GM18867 (cell line): ENCODE measurements around the gene LTBP2.

Experiments used
- ATAC-seq: cut with Tn5 transposase; IDR thresholded peaks from one replicate; pipeline ENCODE4 v1.9.1; 2021; ENCODE audit warnings: mild to moderate bottlenecking, moderate library complexity; ENCODE audit not compliant: unreplicated experiment

The LTBP2 gene

DNA sequence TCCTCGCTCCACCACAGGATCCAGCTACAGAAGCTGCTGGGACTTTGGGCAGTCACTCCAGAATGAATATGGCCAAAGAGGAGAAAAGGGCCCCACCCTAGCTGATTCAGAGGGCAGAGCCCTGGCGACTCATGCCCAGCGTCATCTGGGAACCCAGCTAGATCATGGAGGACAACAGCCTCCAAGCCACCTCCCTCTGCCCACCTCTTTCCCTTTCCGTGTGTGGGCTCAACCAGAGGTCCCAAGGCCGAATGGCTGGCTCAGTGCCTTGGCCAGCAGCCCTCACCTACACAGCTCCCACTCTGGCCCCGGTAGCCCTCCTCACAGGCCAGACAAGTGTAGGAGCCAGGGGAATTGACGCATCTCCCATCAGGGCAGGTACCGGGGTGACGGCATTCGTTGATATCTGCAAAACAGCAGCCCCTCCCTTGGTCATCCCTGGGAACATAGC lies 101.1 kb downstream of the LTBP2 start:
- ATAC-seq: no peak

DNA sequence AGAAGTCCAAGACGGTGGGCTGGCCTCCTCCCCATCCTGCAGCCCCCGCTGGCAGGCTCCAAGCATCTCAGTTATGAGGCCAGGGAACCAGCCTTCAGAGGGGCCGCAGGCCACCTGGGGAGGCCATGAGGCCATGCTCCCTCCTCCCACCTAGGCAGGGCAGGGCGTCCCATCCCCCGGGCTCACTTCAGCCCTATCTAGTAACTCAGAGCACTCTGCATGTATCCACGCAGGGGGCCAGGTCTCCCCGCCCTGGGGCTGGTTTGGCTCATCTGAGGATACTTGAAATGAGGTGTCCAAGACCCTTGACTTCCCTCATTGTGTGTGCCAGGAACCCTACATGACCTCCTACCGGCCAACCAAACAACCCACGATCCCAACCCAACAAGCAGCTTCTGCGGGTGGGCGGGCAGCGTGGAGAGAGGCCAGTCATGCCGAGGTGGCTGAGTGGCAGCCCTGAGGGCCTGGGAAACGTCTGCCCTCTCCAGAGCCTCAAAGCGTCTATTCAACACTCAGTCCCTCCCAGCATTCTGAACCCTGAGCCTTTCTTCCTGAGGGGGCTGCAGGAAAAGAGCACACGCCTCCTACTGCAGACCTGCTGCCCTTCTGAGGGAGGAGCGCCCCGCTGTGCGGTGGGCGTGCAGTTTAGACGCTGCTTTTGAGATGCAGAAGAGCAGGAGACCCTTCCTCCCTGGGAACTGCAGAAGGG lies 101.7 kb downstream of the LTBP2 start:
- ATAC-seq: no peak

DNA sequence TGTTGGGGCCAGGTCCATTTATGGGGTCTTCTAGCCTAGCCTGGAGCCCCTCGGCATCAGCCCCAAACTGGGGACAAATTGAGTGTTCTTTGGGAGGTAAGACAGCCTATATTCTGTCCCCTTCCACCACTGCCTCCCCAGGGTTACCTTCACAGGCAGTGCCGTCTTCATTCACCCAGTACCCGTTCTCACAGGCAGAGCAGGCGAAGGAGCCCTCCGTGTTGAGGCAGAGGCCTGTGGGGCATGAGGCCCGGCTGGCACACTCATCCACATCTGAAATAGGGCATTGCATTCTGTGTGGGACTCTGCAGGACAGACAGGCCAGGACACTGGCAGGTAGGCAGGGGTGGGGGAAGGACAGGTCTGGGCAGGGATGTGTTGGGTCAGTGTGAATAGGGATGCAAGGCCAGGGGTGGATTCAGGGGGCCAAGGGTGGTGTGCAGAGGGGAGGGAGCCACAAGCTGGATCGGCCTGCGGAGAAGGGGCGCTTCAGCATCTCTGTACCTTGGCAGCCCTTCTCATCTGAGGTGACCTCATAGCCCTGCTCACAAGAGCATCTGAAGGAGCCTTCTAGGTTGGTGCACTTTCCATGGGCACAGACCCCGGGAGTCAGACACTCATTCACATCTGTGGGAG lies 102.3 kb downstream of the LTBP2 start:
- ATAC-seq: no peak

DNA sequence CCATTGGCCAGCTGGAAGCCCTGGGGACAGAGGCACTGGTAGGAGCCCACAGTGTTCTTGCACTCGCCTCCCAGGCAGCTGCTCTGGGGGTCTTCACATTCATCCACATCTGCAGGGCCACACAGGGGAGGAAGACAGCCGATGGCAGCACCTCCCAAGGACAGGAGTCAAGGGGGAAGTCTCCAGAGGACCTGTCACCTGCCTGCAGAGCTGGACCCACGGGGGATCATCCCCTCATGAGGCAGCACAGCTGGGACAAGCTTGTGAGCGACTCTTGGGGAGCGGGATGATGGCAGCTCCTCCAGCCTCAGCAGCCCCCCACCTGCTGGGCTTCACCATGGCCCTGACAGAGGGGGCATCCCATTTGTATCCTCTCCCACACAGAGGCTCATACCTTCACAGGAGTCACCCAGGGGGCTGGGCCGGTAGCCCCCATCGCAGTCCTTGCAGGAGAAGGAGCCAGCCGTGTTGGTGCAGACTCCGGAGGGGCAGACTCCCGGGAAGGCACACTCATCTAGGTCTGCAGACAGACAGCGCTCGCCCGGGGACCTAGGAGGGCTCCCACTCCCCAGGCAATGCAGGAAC lies 103.1 kb downstream of the LTBP2 start:
- ATAC-seq: no peak

DNA sequence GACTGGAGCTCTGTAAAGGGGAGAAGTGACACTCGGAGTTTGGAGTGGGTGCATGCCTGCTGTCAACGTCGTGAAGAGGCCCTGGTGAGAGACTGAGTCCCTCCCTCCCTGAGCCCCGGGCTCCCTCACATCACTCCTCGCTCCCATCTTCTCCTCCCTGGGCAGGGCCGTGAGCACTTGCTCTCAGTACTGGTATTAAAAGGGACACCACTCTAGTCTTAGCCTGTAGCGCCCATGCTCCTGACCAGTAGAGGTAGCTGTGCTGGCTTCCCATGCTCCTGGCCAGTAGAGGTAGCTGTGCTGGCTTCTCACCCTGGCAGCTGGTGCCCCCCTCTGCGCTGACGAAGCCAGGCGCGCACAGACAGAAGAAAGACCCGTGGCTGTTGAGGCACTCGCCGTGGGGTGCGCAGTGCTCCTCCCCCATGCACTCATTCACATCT lies 103.7 kb downstream of the LTBP2 start:
- no peak for ATAC-seq

DNA sequence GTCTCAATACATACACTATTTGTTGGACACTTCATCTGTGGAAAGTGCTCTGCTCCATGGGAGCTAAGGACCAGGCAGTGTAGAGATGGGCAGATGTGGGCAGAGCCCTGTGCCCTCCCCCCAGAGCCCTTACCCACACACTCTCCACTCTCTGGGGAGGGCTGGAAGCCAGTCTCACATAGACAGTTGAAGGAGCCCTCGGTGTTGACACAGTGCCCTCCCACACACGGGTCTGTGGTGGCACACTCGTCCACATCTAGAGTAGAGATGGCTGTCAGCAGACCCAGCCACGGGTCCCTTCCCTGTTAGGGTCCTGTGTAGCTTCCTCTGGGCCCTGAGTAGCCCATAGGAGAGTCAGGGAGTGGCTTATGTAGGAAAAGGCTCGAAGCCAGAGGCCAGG lies 104.2 kb downstream of the LTBP2 start:
- no peak for ATAC-seq

DNA sequence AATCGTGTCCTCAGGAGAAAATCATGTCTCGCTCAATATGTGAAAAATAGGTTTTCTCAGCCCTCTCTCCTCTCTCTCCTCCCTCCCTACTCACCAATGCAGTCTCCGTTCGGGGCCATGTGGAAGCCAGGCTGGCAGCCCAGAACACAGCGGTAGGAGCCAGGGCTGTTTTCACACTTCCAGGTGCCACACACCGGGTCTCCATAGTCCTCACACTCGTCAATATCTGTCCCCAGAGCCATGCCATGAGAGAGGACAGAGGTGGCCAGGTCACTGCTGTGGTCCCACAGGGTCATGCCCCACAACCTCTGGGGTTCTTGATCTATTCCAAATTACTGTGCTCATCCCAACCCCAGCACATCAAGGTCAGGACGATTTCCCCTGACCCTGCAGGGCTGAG lies 105.0 kb downstream of the LTBP2 start:
- no peak for ATAC-seq

DNA sequence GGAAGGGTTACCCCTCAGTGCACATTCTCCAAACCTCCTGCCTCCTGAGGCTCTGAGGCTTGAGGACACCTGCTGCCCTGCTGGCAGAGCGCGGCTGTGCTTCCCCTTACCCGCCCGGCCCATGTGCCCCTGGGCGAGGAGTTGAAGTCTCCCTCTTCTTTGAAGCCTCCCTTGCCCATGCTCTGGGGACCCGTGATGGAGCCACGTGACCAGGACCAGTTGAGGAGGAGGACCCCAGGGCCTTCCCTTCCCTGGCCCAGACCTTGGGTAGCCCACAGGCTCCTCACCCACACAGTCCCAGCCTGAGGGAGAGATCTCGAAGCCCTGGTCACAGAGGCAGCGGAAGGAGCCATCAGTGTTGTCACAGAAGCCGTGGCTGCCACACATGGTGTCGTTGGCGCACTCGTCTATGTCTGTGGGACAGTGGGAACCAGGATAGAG lies 105.6 kb downstream of the LTBP2 start:
- no peak for ATAC-seq

DNA sequence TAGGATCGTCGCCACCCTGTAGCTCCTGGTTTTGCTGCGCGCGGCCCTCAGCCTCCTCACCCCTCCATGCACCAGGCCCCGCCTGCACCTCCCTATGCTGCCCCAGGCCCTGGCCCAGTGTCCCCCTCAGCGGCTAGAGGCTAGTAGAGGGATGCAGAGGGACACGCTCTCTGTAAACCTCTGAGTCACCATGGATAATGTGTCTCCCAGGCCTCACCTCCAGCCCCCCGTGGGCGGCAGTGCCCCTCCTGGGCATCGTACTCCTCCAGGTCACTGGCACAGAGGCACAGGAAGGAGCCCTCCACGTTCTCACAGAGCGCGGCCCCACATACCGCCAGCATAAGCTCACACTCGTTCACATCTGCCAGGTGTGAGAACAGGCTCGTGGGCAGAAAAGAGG lies 106.2 kb downstream of the LTBP2 start:
- ATAC-seq: no peak

DNA sequence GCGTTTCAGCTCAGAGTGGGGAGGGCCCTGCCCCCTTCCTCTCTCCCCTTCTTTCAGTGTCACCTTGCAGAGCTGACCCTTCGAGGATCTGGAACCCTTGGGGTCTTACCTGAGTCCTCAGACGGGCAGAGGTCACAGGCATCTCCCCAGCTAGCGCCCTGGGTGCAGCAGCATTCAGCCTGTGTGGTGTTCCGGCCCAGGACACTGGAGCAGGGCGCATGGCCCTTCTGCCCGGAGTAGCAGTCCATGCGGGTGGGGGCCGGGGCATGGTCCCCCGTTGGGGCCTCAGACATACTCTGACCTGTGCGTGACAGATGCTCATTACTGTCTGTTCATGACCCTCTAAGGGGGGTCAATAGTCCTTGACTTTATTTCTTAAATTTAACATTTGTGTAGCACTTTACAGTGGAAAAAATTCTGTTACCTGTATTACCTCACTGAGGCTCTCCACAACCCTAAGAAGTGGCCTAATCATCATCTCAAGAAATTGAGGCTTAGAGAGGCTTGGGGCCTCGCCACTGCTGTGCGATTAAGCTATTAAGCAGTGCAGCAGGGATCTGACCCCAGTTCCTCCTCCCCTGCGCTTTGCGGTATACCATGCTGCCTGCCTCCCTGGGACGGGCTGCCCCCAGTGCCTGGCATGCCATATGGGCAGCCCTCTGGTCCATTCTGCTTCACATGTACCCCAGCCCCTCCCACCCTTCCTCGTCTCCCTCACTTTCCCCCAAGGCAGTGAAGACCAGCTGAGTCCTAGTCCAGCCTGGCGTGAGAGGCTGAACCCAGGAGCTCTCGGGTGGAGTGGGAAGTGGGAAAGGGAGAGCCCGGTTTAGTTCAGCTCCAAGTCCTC lies 106.9 kb downstream of the LTBP2 start:
- no peak for ATAC-seq

DNA sequence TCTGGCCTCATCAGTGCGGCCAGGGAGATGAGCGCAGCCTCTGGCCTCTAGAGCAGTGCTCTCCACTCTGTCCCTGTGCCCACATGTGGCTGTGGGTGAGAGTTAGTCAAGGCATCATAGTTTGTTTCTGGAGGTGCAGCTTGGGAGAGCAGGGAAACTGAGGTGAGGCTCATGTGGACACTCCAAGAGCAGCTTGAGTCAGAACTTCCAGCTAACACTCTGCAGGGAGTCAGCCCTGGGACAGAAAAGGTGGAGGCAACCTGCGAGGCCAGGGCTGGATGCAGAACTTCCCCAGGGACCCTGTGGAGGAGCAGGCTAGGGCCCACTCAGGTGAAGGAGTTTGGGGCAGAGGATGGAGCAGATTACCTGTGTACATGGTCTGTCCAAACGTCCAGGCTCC lies 107.6 kb downstream of the LTBP2 start:
- no peak for ATAC-seq

DNA sequence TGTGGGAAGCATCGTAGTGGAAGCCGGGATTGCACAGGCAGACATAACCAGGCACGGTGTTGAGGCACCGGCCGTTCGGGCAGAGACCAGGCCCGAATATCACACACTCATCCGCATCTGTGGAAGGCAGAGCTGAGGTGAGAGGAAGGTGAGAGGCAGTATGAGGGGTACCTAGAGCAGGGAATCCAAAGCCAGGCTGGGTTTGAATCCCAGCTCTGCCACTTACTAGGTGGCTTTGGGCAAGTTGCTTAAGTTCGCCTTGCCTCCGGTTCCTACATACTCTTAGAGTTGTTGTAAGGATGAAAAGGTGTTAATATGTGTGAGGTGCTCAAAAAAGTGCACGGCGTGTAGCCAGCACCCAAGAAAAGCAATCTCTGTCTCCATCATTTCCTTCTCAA lies 108.1 kb downstream of the LTBP2 start:
- ATAC-seq: no peak

DNA sequence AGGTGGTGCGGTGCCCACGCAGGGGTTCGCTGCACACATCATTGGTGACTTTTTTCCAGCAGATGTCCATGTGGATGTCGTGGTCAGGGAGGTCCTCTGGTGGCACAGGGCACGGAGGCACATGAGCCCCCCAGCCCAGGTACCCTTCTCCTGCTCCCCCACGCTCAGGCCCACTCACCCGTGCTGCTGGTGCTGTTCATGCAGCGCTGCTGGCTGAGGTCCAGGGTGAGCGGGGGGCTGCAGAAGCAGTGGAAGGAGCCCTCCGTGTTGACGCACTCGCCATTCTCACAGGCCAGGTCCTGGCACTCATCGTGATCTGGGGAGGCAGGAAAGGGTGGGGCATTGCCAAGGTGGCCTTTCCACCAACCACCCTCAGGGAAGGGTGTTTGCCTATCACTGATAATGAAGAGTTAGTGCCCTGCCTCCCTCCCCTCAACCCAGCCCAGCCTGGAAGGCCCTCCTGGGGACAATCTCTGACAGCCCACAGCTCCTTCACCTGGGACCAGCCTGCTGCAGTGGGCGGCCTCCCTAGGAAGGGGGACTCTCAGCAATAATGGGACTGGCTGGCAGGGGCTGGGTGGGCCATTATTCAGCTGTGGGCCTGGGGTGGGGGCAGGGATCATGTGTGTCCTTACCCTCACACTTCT lies 108.6 kb downstream of the LTBP2 start:
- ATAC-seq: no peak

DNA sequence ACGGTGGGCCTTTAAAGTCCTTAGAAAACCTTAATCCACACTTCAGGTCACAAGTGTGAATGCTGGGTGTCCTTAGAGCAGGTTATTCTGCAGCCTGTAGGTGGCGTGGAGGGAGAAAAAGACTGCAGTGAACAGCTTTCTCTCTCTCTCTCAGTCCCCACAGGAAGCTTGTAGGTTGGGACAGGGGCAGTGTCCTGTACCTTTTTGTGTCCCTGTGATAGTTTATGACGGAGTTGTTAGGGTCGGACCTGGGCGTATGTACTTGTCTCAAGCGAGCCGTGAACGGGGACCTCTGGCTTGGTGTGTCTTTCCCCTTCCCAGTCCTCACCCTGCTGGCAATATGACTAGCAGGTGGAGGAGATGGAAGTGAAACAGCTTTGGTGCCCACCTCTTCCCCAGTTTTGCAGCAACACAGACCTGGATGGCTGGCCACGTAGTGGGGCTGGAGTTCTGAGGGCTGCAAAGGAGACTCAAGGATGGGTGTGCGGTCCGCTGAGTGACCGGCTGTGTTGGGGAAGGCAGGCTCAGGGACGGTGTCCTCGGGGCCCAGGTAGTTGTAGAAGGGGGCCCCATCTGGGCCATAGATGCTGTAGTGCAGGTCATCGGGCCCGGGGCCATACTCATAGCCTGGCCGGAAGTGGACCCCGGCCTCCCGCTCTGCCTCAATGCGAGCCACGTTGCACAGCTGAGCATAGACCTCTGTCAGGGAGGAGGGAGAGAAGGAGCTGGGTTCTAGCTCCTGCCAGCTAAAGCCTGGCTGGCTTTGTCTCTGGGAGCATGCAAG lies 109.6 kb downstream of the LTBP2 start:
- peak; percentile 45 for ATAC-seq

DNA sequence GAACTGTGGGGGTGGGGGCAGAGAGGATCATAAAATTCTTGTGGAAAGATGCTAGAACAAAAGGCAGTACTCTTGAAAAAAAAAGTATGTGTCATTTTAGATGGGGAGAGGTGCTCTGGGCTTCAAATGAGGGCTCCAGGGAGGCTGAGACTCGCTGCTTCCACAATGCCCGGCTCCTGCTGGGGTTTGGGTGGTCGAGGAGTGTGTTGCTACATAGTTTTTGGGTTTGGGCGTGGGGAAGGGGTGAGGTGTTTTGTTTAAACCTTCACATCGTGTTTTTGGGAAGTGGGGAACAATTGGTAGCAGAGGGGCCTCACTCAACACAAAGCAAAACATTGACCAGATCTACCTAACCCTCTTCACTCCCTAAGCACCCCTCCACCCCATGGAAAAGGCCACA lies 110.3 kb downstream of the LTBP2 start:
- ATAC-seq: no peak

DNA sequence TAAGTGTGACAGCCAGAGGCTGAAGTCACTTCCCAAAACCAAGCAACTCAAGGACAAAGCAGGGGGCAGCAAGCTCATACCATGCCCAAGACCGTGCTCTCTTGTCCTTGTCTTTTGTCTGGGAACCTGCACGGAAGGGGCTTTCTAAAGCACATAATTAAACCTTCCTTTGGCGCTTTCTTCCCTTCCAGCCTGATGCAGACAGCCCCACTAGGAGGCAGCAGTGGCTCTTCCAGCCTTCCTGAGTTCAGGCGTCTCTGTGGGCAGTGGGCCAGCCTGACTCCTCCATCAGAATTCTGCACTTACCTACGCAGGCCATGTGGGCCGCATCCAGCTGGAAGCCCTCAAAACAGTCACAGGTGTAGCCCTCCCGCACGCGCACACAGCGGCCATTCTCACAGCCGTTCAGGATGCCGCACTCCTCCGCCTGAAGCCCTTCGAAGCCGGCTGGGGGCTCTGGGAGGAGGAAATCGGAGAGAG lies 110.9 kb downstream of the LTBP2 start:
- no peak for ATAC-seq

DNA sequence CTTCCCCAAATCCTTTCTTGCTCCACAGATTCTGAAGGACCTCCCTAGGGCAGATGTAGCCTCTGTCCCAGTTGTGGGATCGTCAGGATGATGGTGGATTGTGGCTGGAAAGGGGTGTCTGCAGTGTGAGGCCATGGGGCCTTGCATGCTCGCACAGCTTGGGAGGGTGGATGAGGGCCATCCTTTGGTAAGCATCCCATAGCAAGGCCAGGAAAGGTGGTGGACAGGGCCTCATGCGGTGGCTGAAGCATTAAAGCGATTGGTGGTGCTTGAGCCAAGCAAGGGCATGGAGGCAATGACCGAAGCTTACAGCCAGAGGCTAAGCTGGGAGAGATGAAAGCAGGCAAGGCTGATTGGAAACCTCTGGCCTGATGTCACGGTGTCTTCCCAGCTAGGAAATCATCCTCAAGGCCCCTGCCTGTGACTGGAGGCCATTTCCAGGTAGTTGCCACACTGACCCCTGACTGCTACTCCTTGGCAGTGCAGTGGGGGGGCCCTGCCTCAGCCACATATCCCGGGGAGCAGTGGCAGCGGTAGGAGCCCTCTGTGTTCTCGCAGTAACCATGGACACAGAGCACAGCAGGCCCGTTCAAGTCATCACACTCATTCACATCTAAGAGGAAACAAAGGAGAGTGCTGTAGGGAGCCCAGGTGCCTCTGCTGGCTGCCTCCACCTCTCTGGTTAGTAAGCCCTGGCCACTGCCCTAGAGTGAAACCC lies 111.5 kb downstream of the LTBP2 start:
- no peak for ATAC-seq

DNA sequence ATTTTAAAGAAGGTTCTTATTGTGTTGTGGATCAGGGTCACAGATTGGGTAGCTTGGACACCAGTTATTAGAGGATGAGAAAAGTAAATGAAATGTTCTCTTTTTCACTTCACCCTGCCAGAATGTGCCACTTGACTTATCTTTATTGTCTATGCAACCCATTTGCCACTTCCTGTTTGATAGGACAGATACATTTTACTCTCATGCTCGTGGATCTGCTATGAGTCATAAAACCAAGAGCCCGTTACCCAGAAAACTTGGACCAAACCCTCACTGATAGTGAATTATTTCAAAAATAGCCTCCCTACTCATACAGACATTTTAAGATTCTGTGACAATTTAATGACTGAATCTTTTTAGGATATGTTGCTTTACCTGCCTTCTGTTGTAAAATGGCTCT lies 116.7 kb downstream of the LTBP2 start:
- no peak for ATAC-seq
